ENCODE measurements around the gene PLCL1. TPM values are rescaled to one million over a fixed set of nuclear protein-coding genes. Genes with fewer than 3 reads are reported as not detected.

The PLCL1 gene
- total and polyA plus RNA-seq, 2 experiments from 2014 or later: 0.80 to 2.3 TPM

DNA sequence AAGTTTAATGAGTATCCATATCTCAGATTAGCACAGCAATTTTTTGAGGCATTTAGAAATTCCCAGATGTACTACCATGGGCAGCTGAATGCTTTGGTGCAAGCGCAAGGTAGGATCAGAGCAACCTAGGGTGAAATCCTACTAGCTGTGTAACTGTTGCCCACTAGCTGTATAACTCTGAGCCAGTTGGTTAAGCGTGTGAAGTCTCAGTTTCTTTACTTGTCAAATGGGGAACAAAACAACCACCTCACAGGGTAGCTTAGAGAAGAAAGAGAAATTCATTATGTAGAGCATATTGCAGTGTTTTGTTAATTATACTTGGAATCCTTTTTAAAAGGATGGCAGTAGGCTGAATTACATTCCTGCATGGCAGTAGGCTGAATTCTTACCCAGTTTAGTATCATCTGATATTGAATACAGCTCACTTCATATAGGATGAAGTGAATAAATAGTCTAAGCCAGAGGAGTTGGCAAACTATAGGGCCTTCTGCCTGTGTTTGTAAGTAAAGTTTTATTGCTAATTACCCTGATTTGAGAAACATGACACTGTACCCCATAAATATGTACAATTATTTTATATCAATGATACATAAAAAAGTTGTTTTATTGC, 180.7 kb downstream of the PLCL1 start:
- H3F3A ChIP-seq (ENCODE audit: insufficient read depth): no peaks in the 10 kb centered on the region
- no peak overlapping the region for H3K4me3 ChIP-seq
- no peaks in the 10 kb centered on the region for H3K9me3 ChIP-seq (ENCODE audit: low read depth)
- H2AFZ ChIP-seq: no peak overlapping the region
- no peak overlapping the region for H3K4me2 ChIP-seq (ENCODE audit: unreplicated experiment)
- H3K36me3 ChIP-seq (ENCODE audit: low read depth): no peaks in the 10 kb centered on the region
- no peaks in the 10 kb centered on the region for H4K20me1 ChIP-seq (ENCODE audit: insufficient read depth)
- no peak for DNase-seq
- no peak overlapping the region for H3K9ac ChIP-seq
- TF ChIP-seq EZH2 (IDR thresholded peaks at IDR 0.05; ENCODE audit: insufficient read depth, poor library complexity, severe bottlenecking): no peak
- TF ChIP-seq EZH2phosphoT487 (IDR thresholded peaks at IDR 0.05; ENCODE audit: insufficient read depth, low read depth): no peak
- H3K27ac ChIP-seq: no peak overlapping the region
- H3K79me2 ChIP-seq (ENCODE audit: insufficient read depth): no peaks in the 10 kb centered on the region
- no peaks in the 10 kb centered on the region for H3K9me2 ChIP-seq (ENCODE audit: insufficient read depth)
- in situ Hi-C loops (cut with MboI): no loop called here
- no peaks in the 10 kb centered on the region for H3K27me3 ChIP-seq (replicated peaks; ENCODE audit: insufficient read depth)
- 98 to 100% methylated on average over 2 of the region's 2 CpGs for WGBS, 2 experiments (ENCODE audit: low coverage in 1 of 2, low lambda C conversion rate in 2 of 2, missing lambda C conversion rate in 2 of 2)
- no peaks in the 10 kb centered on the region for H3K4me1 ChIP-seq (ENCODE audit: insufficient read depth)

DNA sequence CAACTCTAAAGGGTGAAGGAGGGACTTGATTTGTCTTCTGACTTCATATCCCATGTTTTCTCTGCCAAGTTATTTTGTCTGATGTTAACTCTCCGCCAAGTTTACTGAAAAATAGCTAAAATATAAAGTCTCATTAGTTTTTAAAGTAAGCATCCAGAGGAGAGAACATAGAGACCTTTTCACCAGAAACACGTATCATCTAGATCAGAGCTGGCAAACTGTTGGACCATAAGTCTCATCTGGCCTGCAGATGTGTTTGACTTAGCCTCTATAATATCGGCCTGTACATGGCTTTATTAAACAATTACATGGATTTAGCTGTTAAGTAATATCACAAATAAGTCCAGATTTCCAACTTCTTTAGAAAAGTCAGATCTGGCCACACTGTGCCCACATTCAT, 182.6 kb downstream of the PLCL1 start:
- DNase-seq: no peak
- no peak overlapping the region for H3K27ac ChIP-seq
- no peaks in the 10 kb centered on the region for H3F3A ChIP-seq (ENCODE audit: insufficient read depth)
- H3K79me2 ChIP-seq (ENCODE audit: insufficient read depth): no peaks in the 10 kb centered on the region
- H2AFZ ChIP-seq: peak overlapping the region; percentile 12; the same call in 1 of the 2 replicates
- H3K4me2 ChIP-seq (ENCODE audit: unreplicated experiment): no peak overlapping the region
- no peak overlapping the region for H3K4me3 ChIP-seq
- WGBS, 2 experiments (ENCODE audit: low coverage in 1 of 2, low lambda C conversion rate in 2 of 2, missing lambda C conversion rate in 2 of 2): 54 to 55% methylated on average over 3 of the region's 3 CpGs
- no peaks in the 10 kb centered on the region for H3K9me3 ChIP-seq (ENCODE audit: low read depth)
- no peaks in the 10 kb centered on the region for H3K9me2 ChIP-seq (ENCODE audit: insufficient read depth)
- no peak overlapping the region for H3K9ac ChIP-seq
- in situ Hi-C loops (cut with MboI): no loop called here
- no peak for TF ChIP-seq EZH2 (IDR thresholded peaks at IDR 0.05; ENCODE audit: insufficient read depth, poor library complexity, severe bottlenecking)
- no peak for TF ChIP-seq EZH2phosphoT487 (IDR thresholded peaks at IDR 0.05; ENCODE audit: insufficient read depth, low read depth)
- H3K36me3 ChIP-seq (ENCODE audit: low read depth): no peaks in the 10 kb centered on the region
- no peaks in the 10 kb centered on the region for H3K4me1 ChIP-seq (ENCODE audit: insufficient read depth)
- H4K20me1 ChIP-seq (ENCODE audit: insufficient read depth): no peaks in the 10 kb centered on the region
- no peaks in the 10 kb centered on the region for H3K27me3 ChIP-seq (replicated peaks; ENCODE audit: insufficient read depth)

DNA sequence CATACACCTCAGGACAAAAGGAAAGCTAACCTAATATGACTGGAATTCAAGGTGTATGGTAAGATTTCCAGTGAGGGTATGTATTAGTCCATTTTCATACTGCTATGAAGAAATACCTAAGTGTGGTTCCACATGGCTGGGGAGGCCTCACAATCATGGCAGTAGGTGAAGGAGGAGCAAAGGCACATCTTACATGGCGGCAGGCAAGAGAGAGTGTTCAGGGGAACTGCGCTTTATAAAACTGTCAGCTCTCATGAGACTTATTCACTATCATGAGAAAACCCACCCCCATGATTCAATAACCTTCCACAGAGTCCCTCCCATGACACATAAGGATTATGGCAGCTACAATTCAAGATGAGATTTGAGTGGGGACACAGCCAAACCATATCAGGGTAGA, 186.0 kb downstream of the PLCL1 start:
- 78 to 89% methylated on average over 2 of the region's 2 CpGs for WGBS, 2 experiments (ENCODE audit: low coverage in 1 of 2, low lambda C conversion rate in 2 of 2, missing lambda C conversion rate in 2 of 2)
- H3K79me2 ChIP-seq (ENCODE audit: insufficient read depth): no peaks in the 10 kb centered on the region
- no peaks in the 10 kb centered on the region for H3K36me3 ChIP-seq (ENCODE audit: low read depth)
- no peaks in the 10 kb centered on the region for H3K9me3 ChIP-seq (ENCODE audit: low read depth)
- no peak overlapping the region for H3K4me3 ChIP-seq
- H3F3A ChIP-seq (ENCODE audit: insufficient read depth): 0 out of 2 replicates have a peak, but pooled peaks cover 9% of the 10 kb centered on the region
- no peak for TF ChIP-seq EZH2 (IDR thresholded peaks at IDR 0.05; ENCODE audit: insufficient read depth, poor library complexity, severe bottlenecking)
- H3K27ac ChIP-seq: no peak overlapping the region
- DNase-seq: no peak
- no peaks in the 10 kb centered on the region for H3K27me3 ChIP-seq (replicated peaks; ENCODE audit: insufficient read depth)
- H3K4me2 ChIP-seq (ENCODE audit: unreplicated experiment): no peak overlapping the region
- H3K4me1 ChIP-seq (ENCODE audit: insufficient read depth): peaks cover 10% of the 10 kb centered on the region; the same call in 1 of the 2 replicates
- no peak overlapping the region for H2AFZ ChIP-seq
- in situ Hi-C loops (cut with MboI): no loop called here
- no peaks in the 10 kb centered on the region for H3K9me2 ChIP-seq (ENCODE audit: insufficient read depth)
- H4K20me1 ChIP-seq (ENCODE audit: insufficient read depth): no peaks in the 10 kb centered on the region
- H3K9ac ChIP-seq: no peak overlapping the region

DNA sequence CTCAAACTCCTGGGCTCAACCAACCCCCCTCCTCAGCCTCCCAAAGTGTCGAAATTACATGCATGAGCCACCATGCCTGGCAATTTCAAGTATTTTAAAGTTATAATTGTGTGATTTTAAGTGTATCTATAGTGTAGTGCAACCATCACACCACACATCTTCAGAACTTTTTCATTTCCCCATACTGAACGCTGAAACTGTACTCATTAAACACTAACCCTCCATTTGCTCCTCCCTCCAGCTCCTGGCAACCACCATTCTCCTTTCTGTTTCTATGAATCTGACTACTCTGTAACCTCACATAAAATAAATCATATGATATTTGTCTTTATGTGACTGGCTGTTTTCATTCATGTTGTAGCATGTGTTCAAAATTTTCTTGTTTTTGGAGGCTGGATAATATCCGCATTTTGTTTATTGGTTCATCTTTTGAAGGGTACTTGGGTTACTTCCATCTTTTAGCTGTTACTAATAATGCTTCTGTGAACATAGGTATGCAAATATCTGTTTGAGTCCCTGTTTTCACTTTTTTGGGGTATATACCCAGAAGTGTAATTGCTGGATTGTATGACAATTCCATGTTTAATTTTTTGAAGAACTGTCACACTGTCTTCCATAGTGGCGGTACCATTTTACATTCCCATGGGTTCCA, 188.2 kb downstream of the PLCL1 start:
- WGBS, 2 experiments (ENCODE audit: low coverage in 1 of 2, low lambda C conversion rate in 2 of 2, missing lambda C conversion rate in 2 of 2): 75% methylated on average over 4 of the region's 4 CpGs
- no peaks in the 10 kb centered on the region for H3K79me2 ChIP-seq (ENCODE audit: insufficient read depth)

More for the DNA sequence above, 188.2 kb downstream of the PLCL1 start:
- Histone ChIP-seq H3K27me3 (replicated peaks; ENCODE audit: insufficient read depth) (no peaks in the 10 kb centered on the region), H3K9ac (no peak overlapping the region), H4K20me1 (ENCODE audit: insufficient read depth) (no peaks in the 10 kb centered on the region), H3K27ac (no peak overlapping the region), H3K4me3 (no peak overlapping the region), H3F3A (ENCODE audit: insufficient read depth) (0 out of 2 replicates have a peak, but pooled peaks cover 9% of the 10 kb centered on the region), H2AFZ (no peak overlapping the region), H3K4me1 (ENCODE audit: insufficient read depth) (peaks cover 10% of the 10 kb centered on the region; the same call in 1 of the 2 replicates), H3K4me2 (ENCODE audit: unreplicated experiment) (no peak overlapping the region), H3K9me3 (ENCODE audit: low read depth) (no peaks in the 10 kb centered on the region), H3K9me2 (ENCODE audit: insufficient read depth) (no peaks in the 10 kb centered on the region), H3K36me3 (ENCODE audit: low read depth) (no peaks in the 10 kb centered on the region)
- no peak for TF ChIP-seq EZH2phosphoT487 (IDR thresholded peaks at IDR 0.05; ENCODE audit: insufficient read depth, low read depth)
- no peak for TF ChIP-seq EZH2 (IDR thresholded peaks at IDR 0.05; ENCODE audit: insufficient read depth, poor library complexity, severe bottlenecking)
- no peak for DNase-seq
- in situ Hi-C loops (cut with MboI): no loop called here

Measured in GM23248 (cell line).